Right lobe of liver (tissue), 6 donors: ENCODE data around the gene BCL2L14. TPM values are rescaled to one million over a fixed set of nuclear protein-coding genes. Genes with fewer than 3 reads are reported as not detected.

Source experiments
- ATAC-seq, 4 donors: fragments of 200-7000 bp; cut with Tn5 transposase; one replicate each; pipeline ENCODE4 v1.9.1; 2020; ENCODE audit warnings: mild to moderate bottlenecking in 4 of 4, moderate library complexity in 4 of 4
- DNase-seq, 3 donors: peaks; one replicate each; pipeline ENCODE4 v3.0.0-alpha.2; 2020
- H3K27ac ChIP-seq, 3 donors: fragments of 200-600 bp; one replicate each; pipeline ENCODE4 v1.8.0; 2022
- H3K27me3 ChIP-seq, 2 donors: fragments of 200-600 bp; one replicate each; pipeline ENCODE4 v1.8.0; 2022
- H3K36me3 ChIP-seq, 4 donors: fragments of 200-600 bp; sonication (generic) in 1 of 4; one replicate each; pipeline versions ENCODE4 v1.5.1 to v1.8.0; 2017 to 2022; ENCODE audit warnings: control low read depth in 1 of 4
- H3K4me1 ChIP-seq, 4 donors: fragments of 200-600 bp; sonication (generic) in 1 of 4; one replicate each; pipeline versions ENCODE4 v1.5.1 to v1.8.0; 2017 to 2022; ENCODE audit warnings: control low read depth in 1 of 4
- H3K4me3 ChIP-seq, 3 donors: fragments of 200-600 bp; one replicate each; pipeline ENCODE4 v1.8.0; 2022
- H3K9me3 ChIP-seq, 4 donors: fragments of 200-600 bp; sonication (generic) in 1 of 4; one replicate each; pipeline versions ENCODE4 v1.5.1 to v1.8.0; 2017 to 2022; ENCODE audit warnings: control low read depth in 1 of 4
- CTCF ChIP-seq, 4 donors: fragments of 200-600 bp in 3 of 4; fragments of 450-650 bp in 1 of 4; IDR thresholded peaks; one replicate each; pipeline versions ENCODE4 v1.5.1 to v1.8.0; 2016 to 2022; ENCODE audit warnings: antibody characterized with exemption in 4 of 4, mild to moderate bottlenecking in 2 of 4
- POLR2A ChIP-seq: fragments of 450-650 bp; IDR thresholded peaks from one replicate; pipeline ENCODE4 v1.6.1; 2017; ENCODE audit warnings: antibody characterized with exemption, mild to moderate bottlenecking
- WGBS: methylation state at CpG from one replicate; pipeline ENCODE4 v1.1.6; 2018; ENCODE audit warnings: low coverage, low lambda C conversion rate; ENCODE audit not compliant: insufficient coverage; ENCODE audit errors: missing lambda C conversion rate; 5-methylcytosine and 5-hydroxymethylcytosine counted together
- intact Hi-C, 2 donors: fragments of 100-400 bp; cut with DNase I; formaldehyde crosslinking; loops; one replicate each; pipeline versions ENCODE4 v1.11.2 to v1.14.1; 2022
- total RNA-seq, 6 experiments: library from RNA; depleted of rRNA in 2 of 6; stranded (reverse); fragments of >200 nt in 2 of 6; fragmentation: NEBNext Ultra II Directional in 3 of 6; extraction: Animal tissue kit (Norgen Biotek cat#: 25700) in 3 of 6; gene quantifications; one replicate each; pipeline versions ENCODE4 v1.1.0 to v1.2.4, GENCODE V29; 2016 to 2023
- donor health status: DM: no; HTN: yes; CAD: no.
- donor health status: DM: no; HTN: no; CAD: no.
- donor health status: DM: no; HTN: no; CAD: no.
- donor health status: DM: no; HTN: yes; CAD: no.
- donor health status: DM: no; HTN: yes; CAD: no.

Gene BCL2L14
- total RNA-seq, 6 experiments from 2014 or later, result 0.14 to 1.1 TPM; not detected in 4

DNA sequence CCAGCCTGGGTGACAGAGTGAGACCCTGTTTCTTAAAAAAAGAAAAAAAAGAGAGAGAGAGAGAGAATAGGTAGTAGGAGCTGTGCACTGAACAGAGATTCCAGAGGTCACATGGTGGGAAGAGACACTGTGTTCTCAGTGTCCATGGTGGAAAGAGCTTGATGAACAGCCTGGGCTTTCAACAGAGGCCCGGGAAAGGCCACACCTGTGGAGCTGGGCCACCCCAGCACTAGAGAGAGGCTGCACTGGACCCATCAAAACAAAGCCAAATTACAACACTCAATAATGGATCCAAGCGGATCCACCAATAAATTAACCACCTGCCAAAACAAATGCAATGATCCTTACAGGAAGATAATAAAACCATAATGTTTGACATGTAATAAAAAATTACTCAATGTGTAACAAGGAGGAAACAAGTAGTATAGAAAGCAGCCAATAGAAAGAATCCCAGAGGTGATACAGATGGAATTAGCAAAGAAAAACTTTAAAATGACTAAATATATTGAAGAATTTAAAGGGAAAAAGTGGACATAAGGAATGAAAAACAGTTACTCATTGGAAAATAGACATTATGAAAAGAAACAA lies 44.8 kb upstream of the BCL2L14 start:
- Histone ChIP-seq H3K9me3 (no peaks in the 10 kb centered on the region), H3K4me1 (no peaks in the 10 kb centered on the region), H3K27ac (no peak overlapping the region), H3K4me3 (no peak overlapping the region), H3K27me3 (no peaks in the 10 kb centered on the region), H3K36me3 (no peaks in the 10 kb centered on the region)
- DNase-seq, result no peak
- WGBS, result no CpG with 5 or more reads among the region's 2 CpGs
- TF ChIP-seq CTCF (IDR thresholded peaks at IDR 0.05), result no peak
- no peak for TF ChIP-seq POLR2A
- ATAC-seq, result no peak
- intact Hi-C loops, result no loop called here

GRCh38 chr12:12028668-12029402 lies 41.9 kb upstream of the BCL2L14 start:
- H3K27me3 ChIP-seq, result no peaks in the 10 kb centered on the region
- H3K4me3 ChIP-seq, result no peak overlapping the region
- intact Hi-C loops, result no loop called here
- no peaks in the 10 kb centered on the region for H3K9me3 ChIP-seq
- no peak for DNase-seq
- no peak for TF ChIP-seq POLR2A
- TF ChIP-seq CTCF (IDR thresholded peaks at IDR 0.05), result no peak
- H3K4me1 ChIP-seq, result peaks cover 0 to 6% (median 0%) of the 10 kb centered on the region in 4 donors
- no peak for ATAC-seq
- no peaks in the 10 kb centered on the region for H3K36me3 ChIP-seq
- H3K27ac ChIP-seq, result no peak overlapping the region
- WGBS, result 59% methylated on average over 8 of the region's 11 CpGs

GRCh38 chr12:12029653-12030052 lies 41.1 kb upstream of the BCL2L14 start:
- intact Hi-C loops, result loop anchor here (5.0 to 10.0 kb wide), 2 partner anchors 445 to 447 kb away; no protein-coding TSS in a partner anchor
- Histone ChIP-seq H3K9me3 (no peaks in the 10 kb centered on the region), H3K36me3 (no peaks in the 10 kb centered on the region), H3K27me3 (no peaks in the 10 kb centered on the region), H3K27ac (no peak overlapping the region), H3K4me1 (peaks cover 0 to 6% (median 0%) of the 10 kb centered on the region in 4 donors), H3K4me3 (no peak overlapping the region)
- ATAC-seq (no peak), DNase-seq (no peak)
- WGBS, result 81% methylated on average over 2 of the region's 2 CpGs
- TF ChIP-seq POLR2A, result no peak
- no peak for TF ChIP-seq CTCF (IDR thresholded peaks at IDR 0.05)

DNA sequence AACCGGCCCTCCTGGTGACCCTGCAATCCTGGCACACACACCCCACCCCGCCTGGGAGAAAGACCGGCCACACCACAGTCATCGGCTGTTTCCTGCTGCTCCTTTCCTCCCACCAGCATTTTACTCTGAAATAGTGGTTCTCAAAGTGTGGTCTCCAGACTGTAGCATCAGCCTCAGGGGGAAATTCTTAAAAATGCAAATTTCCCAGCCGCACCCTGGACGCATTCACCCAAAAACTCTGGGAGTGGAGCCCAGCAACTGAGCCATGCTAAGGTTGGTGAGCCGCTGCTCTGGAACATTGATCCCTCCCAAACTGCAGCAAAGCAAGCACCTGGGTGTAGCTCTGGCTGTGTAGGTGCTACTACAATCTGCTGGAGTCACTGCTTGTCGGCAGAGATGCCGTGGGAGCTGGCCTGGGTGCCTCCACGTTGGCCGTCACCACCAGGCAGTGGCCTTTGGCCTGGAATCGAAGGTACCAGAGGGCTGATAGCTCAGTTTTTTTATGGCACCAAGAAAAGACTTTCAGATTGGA lies 38.4 kb upstream of the BCL2L14 start:
- TF ChIP-seq CTCF (IDR thresholded peaks at IDR 0.05), result no peak
- TF ChIP-seq POLR2A, result no peak
- Histone ChIP-seq H3K9me3 (no peaks in the 10 kb centered on the region), H3K27me3 (no peaks in the 10 kb centered on the region), H3K36me3 (no peaks in the 10 kb centered on the region), H3K27ac (peak overlapping the region in 1 of 3 donors; percentile 65), H3K4me3 (peak overlapping the region; percentile 15 to 54 (median 30)), H3K4me1 (peaks cover 0 to 6% (median 0%) of the 10 kb centered on the region in 4 donors)
- DNase-seq, result peak in 2 of 3 donors; percentile 31 to 59
- WGBS, result 34% methylated on average over 11 of the region's 12 CpGs
- peak; percentile 55 to 59 (median 57) for ATAC-seq
- intact Hi-C loops, result loop anchor here (5.0 to 10.0 kb wide), 2 partner anchors 448 to 450 kb away; no protein-coding TSS in a partner anchor
